Measurements from ENCODE around the gene AHCYL2. TPM values are rescaled to one million over a fixed set of nuclear protein-coding genes. Genes with fewer than 3 reads are reported as not detected.
"Not testable (repeated sequence)": the region's sequence is repeated elsewhere in the genome, so short reads cannot be mapped to it uniquely, and the experiment has no call there.

AHCYL2 gene
- total and polyA plus RNA-seq, 12 donors = 6.6 to 57.1 (median 21.7) TPM

DNA sequence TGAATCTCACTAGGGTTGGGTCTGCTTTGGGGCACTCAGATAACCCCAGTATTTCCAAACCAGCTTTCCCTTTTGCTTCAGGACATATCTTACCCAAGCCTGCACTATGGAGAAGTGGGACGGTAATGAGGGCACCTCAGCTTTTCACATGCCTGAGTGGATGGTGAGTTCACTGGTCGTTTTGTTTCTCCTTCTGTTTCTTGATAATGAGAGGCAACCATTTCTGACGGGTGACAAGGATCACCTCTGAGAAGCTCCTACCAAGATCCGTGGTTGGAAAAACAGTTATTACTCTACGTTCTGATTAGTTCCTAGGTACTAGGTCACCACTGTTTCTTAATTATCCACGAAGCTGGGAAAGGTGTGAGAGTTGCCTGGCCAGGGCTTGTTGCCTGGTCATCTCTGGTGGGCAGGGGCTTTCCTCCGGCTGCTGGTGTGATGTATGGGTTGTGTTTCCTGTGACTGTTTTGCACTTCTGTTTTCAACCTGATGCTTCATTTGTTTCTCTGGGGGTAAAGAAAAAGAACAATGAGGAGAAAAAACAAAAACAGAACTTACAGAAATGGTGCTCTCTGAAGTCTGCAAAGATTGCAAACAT is 143.7 kb downstream of the AHCYL2 start:
- intact Hi-C loops (cut with DNase I) = loop anchor here (5.0 to 10.0 kb wide), 2 partner anchors 104 to 276 kb away; no protein-coding TSS in a partner anchor
- no peaks in the 10 kb centered on the region for H3K36me3 ChIP-seq (replicated peaks in 1 of 2)
- no peaks in the 10 kb centered on the region for H3K27me3 ChIP-seq
- WGBS, 4 donors = 57 to 64% (median 61%) methylated on average over 7 of the region's 7 CpGs
- no peaks in the 10 kb centered on the region for H3K9me3 ChIP-seq (replicated peaks in 1 of 3)
- no peak overlapping the region for H3K4me3 ChIP-seq
- DNase-seq = no peak
- no peak for TF ChIP-seq POLR2A (IDR thresholded peaks at IDR 0.05)
- TF ChIP-seq, protein P1, sequence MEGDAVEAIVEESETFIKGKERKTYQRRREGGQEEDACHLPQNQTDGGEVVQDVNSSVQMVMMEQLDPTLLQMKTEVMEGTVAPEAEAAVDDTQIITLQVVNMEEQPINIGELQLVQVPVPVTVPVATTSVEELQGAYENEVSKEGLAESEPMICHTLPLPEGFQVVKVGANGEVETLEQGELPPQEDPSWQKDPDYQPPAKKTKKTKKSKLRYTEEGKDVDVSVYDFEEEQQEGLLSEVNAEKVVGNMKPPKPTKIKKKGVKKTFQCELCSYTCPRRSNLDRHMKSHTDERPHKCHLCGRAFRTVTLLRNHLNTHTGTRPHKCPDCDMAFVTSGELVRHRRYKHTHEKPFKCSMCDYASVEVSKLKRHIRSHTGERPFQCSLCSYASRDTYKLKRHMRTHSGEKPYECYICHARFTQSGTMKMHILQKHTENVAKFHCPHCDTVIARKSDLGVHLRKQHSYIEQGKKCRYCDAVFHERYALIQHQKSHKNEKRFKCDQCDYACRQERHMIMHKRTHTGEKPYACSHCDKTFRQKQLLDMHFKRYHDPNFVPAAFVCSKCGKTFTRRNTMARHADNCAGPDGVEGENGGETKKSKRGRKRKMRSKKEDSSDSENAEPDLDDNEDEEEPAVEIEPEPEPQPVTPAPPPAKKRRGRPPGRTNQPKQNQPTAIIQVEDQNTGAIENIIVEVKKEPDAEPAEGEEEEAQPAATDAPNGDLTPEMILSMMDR (IDR thresholded peaks at IDR 0.05) = no peak
- no peak overlapping the region for H3K27ac ChIP-seq
- peaks cover 0 to 6% of the 10 kb centered on the region in 2 donors for H3K4me1 ChIP-seq (replicated peaks in 1 of 2)

DNA sequence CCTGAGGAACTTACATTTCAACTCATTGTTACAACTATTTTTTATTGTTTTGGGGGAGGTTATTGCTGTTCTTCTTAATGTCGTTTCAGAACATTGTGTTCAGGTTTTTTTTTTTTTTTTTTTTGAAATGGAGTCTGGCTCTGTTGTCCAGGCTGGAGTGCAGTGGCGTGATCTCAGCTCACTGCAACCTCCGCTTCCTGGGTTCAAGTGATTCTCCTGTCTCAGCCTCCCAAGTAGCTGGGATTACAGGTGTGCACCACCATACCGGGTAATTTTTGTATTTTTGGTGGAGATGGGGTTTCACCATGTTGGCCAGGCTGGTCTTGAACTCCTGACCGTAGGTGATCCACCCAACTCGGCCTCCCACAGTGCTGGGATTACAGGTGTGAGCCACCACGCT is 144.6 kb downstream of the AHCYL2 start:
- DNase-seq; H3K27me3 ChIP-seq; H3K36me3 ChIP-seq (replicated peaks in 1 of 2); H3K4me3 ChIP-seq; H3K4me1 ChIP-seq (replicated peaks in 1 of 2); H3K27ac ChIP-seq; H3K9me3 ChIP-seq (replicated peaks in 1 of 3): not testable (repeated sequence)
- WGBS, 4 donors = 92 to 95% (median 95%) methylated on average over 7 of the region's 7 CpGs
- intact Hi-C loops (cut with DNase I) = loop anchor here (5.0 to 10.0 kb wide), 2 partner anchors 103 to 275 kb away; no protein-coding TSS in a partner anchor

DNA sequence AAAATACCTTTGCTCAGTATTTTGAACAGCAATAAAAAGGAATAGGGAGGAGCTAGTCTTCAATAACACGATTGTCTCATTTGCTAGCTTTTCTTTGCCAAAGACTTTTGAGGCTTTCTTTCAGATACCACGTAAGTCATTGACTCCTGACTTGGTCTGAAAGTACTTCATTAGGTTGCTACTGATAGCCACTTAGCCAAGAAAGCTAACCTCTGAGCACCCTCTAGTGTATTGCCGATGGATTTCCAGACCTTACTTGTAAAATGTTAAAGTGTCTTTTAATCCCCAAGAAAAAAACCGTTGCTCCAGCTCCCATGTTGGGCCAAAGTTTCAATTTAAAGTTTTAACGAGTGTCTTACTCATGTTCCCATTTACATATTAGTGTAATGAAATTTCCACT is 146.0 kb downstream of the AHCYL2 start:
- Histone ChIP-seq H3K27me3 (no peaks in the 10 kb centered on the region), H3K27ac (no peak overlapping the region), H3K4me1 (replicated peaks in 1 of 2) (peaks cover 9 to 18% of the 10 kb centered on the region in 2 donors), H3K4me3 (no peak overlapping the region), H3K9me3 (replicated peaks in 1 of 3) (no peaks in the 10 kb centered on the region), H3K36me3 (replicated peaks in 1 of 2) (no peaks in the 10 kb centered on the region)
- TF ChIP-seq, protein P1 (IDR thresholded peaks at IDR 0.05) = no peak
- no peak for TF ChIP-seq POLR2A (IDR thresholded peaks at IDR 0.05)
- WGBS, 4 donors = 76 to 85% (median 80%) methylated on average over 5 of the region's 5 CpGs
- no peak for DNase-seq
- intact Hi-C loops (cut with DNase I) = no loop called here

DNA sequence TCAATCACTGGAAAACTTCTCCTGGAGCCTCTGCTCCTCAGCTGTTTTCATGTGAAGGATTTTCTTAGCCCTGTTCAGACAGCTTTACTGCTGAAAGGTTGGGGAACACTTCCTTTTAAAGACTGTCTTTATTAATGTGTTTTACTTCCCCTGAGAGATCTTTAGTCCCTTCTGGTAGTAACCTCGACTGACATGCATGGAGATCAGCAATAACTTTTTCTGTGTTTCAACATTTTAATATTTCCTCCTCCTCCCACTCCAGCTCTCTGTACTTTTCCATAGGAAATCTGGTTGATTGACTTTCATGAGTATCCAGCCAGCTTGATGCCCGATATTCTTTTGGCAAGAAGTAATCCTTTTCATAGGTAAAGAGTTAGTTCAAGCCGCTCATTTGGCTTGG is 146.7 kb downstream of the AHCYL2 start:
- no peak overlapping the region for H3K4me3 ChIP-seq
- no peak for DNase-seq
- no peaks in the 10 kb centered on the region for H3K9me3 ChIP-seq (replicated peaks in 1 of 3)
- intact Hi-C loops (cut with DNase I) = no loop called here
- TF ChIP-seq POLR2A (IDR thresholded peaks at IDR 0.05) = no peak
- TF ChIP-seq, protein P1 (IDR thresholded peaks at IDR 0.05) = no peak
- H3K4me1 ChIP-seq (replicated peaks in 1 of 2) = peaks cover 9 to 18% of the 10 kb centered on the region in 2 donors
- no peaks in the 10 kb centered on the region for H3K27me3 ChIP-seq
- H3K27ac ChIP-seq = no peak overlapping the region
- H3K36me3 ChIP-seq (replicated peaks in 1 of 2) = no peaks in the 10 kb centered on the region
- 82 to 86% (median 84%) methylated on average over 3 of the region's 3 CpGs for WGBS, 4 donors

All from adrenal gland (tissue), 12 donors.